Medulla oblongata (tissue), 1 donor: ENCODE data around the gene GANC.

Experiments
- DNase-seq: peaks from one replicate; pipeline ENCODE4 v3.0.0-alpha.2; 2015; ENCODE audit errors: extremely low spot score

Gene GANC

DNA sequence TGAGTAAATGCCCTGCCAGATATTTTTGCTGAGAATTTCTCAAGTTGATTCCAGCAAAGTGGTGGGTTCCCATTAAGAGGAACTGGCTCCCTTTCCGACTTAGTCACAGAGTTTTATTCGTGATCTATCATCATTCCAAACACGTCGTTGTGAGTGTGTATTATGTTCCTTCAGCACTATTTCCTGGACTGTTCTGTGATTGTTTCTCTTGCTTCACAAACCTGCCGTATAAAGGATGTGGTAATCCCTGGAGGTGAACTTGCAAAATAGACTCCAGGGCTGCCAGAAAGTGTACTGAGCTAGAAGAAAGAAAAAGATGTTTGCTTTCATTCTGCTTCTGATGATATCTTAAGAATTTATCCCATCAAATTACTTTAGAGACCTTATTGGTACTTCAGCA, 71.8 kb downstream of the GANC start:
- DNase-seq, result no peak

DNA sequence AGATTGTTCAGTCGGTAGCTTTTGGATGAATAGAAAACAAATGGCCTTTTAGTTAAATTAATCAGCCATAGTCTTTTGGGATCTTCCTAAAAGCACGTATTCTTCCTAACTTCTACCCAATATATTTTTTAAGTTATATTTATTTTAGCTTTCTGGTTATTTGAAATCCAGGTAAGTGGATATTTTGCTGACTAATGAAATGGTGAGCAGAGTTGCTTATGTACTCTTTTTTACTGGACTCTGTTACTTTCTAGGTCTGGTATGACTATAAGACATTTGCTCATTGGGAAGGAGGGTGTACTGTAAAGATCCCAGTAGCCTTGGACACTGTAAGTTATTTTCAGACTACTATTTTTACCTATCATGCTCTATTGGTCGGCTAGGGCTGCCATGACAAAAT, 72.5 kb downstream of the GANC start:
- DNase-seq, result no peak

DNA sequence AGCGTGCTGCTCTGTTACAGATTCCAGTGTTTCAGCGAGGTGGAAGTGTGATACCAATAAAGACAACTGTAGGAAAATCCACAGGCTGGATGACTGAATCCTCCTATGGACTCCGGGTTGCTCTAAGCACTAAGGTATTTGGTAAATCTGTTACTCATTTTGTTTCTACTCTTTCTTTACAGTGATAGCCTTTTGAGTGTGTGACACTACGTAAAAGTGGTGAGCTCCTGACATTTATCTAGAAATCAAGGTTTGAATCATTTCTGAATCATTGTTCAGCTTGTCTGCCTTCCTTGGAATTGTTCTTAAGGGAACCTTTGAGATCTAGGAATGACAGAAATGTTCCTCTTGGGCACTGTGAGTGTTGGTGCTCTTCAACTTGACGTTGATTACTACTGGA, 75.1 kb downstream of the GANC start:
- no peak for DNase-seq

DNA sequence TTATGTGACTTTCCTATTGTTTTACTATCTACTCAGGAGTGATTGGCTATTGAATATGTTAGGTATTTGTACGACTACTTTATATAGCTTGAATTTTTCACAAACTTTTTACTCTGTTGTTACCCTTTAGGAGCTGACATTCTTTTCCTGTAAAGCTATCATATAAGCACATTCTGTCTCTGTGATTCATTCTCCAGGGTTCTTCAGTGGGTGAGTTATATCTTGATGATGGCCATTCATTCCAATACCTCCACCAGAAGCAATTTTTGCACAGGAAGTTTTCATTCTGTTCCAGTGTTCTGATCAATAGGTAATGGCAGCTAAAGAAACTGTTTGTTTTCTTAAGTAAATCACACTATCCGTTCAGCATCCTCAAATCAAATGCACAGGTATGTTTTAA, 76.2 kb downstream of the GANC start:
- no peak for DNase-seq

DNA sequence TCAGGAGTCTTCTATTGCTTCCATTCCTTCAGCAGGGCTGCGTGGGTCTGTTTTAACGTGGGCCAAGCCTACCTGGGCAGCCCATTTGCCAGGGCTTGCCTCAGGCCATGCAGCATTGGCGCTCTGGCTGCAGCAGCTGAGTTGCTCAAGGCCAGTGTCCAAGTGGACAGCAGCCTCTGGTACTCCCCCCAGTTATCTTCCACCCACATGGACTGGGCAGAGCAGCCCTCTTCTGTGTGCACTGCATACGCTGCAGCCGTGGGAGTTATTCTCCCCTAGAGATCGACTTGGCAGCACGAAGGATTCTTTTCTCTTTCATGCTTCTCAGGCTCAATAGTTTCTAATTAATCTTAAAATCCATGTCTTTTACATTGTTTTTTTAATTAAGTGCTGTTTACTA, 79.4 kb downstream of the GANC start:
- DNase-seq, result no peak

DNA sequence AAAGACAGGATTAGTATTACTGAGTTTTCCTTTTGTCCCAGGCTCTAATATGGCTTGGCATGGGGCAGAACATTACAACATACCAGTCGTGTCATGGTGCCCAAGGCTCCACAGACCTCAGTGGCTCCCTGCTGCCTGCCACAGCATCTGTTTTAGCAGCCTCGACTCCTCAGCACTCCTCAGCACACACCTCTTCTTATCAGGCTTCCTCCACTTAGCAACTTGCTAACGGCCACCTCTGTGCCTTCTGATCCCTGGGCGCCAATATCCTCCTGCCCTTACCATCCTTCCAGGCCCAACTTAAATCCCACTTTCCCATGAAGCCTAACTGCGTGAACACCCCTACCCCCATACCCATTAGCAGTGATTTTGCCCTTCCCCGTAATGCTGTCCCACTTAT, 80.1 kb downstream of the GANC start:
- DNase-seq, result no peak

DNA sequence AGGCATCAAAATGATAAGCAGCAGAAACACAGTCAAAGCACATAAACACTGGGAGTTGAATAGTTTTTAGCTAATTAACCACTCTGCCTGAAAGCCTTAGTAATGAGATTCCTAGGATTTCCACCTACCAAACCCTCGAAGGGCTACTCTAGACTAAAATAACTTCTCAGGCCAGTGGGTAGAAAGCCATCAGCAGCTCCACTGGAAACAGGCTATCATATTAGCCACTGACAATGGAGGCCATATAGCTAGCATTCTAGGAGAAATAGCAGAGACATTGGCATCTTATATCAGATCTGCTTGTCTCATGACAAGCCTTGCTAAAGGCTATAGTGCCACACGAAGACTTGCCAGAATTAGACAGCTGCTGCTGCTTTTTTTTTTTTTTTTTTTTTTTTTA, 81.8 kb downstream of the GANC start:
- DNase-seq, result no peak

DNA sequence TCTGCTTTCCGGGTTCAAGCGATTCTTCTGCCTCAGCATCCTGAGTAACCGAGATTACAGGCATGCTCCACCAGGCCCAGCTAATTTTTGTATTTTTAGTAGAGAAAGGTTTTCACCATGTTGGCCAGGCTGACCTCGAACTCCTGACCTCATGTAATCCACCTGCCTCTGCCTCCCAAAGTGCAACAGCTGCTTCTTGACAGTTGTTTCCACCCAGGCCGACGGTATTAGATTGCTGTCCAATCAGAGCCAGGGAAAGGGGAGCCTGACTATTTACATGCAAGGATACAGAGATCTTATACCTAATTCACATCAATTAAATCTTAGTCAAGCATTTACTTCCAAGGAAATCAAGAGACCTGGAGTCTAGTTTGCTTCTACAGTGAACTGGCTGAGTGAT, 82.3 kb downstream of the GANC start:
- DNase-seq, result no peak

DNA sequence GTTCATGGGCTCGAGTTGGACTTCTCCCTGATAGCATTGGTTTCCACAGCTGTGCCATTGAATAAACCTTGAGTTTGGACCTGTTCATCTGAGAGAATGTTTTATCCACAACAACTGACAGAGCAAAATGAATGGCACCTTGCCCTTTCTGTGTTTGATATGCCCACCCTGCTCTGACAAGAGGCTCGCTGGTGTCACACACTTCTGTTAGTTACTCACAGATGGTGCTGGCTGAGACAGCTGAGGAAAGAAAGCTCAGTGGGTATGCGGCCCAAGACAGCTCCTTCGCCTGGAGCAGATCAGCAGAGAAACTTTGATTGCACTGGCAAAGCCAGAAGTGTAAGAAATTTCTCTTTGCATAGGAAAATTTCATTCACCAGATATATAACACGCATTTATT, 83.8 kb downstream of the GANC start:
- no peak for DNase-seq

DNA sequence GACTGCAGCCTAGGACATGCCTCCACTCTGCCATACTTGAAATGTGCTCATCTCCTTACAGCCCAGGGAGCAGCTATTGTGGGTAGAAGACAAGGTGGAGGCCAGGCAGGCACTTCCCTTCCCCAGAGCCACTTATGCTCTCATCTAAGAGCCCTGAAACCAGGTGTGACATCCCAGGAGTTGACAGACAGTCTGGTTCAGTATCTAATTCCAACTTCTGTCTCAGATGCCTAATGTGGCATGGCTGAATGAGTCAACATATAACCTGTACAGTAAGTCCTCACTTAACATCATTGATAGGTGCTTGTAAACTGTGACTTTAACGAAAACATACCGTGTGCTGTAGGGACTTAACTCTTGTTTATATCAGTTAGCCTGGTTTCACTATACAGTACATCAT, 85.1 kb downstream of the GANC start:
- no peak for DNase-seq

DNA sequence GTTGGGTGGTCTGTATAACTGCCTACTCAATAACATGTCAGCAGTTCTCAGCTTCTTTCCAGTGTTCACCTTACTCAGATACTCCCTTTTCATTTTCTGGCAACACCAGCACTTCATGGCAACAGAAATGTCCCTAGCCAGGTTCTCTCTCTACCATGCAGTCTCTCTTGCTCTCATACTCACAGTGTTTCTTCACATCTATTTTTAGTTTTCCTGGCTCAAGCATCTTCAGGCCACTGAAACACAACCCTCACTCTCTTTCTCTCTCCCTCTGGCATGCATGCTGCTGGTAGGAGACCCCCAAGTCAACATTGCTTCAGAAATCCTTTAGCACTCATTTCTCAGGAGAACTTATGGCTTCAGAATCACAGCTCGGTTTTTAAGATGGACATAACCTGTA, 86.2 kb downstream of the GANC start, which contains the start of gene CAPN3:
Gene CAPN3, plus strand, starts transcription at position 253 of the 400 bp plus-strand sequence. CDS start 305 bp downstream, outside the sequence.
- no peak for DNase-seq

DNA sequence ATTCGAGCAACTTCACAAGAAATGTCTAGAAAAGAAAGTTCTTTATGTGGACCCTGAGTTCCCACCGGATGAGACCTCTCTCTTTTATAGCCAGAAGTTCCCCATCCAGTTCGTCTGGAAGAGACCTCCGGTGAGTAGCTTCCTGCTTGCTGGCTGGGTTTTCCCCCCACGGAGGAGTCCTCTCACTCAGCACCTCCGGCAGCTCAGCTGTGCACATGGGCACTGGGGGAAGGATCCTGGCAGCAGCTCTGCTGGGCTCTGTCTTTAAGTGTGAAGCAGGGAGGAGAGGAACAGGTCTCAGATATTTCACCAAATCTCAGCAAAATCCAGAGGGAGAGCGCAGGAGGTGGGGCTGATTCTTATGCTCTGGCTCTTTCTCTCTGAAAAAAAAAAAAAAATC, 87.0 kb downstream of the GANC start:
- no peak for DNase-seq

DNA sequence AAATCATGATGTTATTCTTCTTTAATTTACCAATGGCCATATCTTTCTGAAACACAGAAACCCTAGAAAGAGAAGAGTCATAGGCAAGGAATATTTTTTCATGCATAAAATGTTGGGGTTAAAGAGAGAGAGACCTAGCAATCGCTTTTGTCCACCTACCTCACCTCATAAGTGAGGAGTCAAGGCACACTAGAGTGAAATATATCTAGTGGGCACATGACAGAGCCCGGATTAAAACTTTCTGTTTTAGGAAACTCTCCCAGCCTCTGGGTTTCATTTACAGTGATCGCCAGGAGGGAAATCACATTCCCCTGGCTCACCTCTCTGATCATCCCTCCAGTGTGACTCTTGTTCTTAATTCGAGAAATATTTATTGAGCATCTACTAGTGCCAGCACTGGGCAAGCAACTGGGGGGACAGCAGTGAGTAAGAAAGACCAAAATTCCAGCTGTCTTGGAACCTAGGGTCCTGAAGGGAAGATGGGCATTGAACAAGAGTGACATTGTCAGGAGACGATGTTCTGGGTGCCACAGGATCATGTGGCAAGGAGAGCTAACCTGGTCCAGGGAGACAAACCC, 87.6 kb downstream of the GANC start:
- no peak for DNase-seq

DNA sequence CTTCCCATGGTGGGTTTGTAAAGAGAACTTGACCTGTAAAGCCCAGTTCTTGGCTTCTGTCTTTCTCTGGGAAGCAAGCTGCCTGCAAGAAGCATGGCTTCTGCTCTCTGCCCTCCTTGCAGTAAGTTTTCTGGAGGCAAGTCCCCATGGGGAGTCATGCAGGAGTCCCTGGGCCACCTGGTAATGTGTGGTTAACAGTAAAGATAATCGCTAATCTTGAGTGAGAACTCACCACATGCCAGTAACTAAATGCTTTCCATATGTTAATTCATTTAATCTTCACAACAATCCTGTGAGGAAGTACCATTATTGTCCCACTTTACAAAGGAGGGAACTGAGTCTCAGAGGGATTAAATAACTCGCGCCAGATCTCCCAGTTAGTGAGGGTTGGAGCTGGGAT, 90.5 kb downstream of the GANC start:
- no peak for DNase-seq

DNA sequence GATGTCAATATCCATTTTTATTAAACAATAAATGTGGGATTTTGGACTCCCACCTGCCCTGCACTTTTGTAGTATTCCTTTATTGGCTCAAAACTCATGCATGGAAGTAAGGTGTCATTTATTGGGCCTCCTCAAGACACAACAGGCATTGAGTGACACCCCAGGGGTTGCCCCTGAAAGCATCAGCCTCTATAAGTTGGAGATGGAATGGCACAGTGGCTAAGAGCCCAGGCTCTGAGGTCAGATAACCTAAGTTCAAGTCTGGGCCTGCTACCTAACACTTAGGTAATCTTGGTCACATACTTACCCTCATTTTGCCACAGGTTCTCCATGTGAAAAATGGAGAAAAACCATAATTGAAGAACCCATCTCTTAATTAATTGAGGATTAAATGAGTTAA, 90.9 kb downstream of the GANC start:
- no peak for DNase-seq

DNA sequence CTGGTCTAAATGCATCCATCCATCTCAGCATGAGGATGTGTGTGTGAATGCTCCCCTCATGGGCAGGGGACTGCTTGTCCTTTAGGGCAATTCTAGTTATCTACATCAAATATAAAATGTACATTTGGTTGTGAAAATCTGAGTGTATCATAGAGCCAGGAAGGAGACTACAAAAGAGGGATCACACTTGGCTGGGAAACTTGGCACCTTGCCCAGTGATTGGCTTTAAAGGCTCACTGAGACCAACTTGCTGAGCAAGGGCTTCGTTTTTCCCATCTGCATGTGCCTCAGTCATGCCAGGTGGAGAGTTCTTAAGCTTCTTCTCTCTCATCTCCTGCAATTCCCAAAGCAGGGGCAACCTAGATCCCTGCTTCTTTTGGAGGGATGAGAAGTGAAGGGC, 91.5 kb downstream of the GANC start:
- DNase-seq, result peak; percentile 33

DNA sequence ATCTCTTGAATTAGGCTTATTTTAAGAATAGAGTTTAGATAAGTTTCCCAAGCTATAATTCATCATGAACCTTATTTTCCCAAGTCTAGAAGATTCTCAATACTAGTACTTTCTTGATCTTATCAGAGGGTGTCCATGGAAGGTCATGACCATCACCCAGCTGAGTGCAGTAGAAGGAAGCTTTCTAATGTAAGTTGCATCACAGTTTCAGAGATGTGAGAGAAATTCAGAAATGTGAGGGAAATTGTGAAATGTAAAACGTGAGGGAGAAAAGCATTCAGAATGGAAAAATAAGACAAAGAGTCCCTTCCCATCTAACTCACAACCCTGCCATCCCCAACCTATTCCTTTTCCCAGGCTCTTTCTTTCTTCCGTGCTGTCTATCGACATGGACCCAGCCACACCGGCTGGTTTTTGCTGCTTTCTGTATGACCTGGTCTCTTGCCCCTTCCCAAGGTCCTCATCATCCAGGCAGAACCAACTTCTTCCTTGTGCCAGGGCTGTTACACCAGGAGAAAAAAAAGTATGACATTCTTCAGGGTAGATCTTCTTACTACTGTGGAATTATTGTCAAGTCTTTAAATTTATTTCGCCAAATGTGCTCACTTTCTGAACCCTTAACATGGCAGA, 93.0 kb downstream of the GANC start:
- DNase-seq, result no peak

DNA sequence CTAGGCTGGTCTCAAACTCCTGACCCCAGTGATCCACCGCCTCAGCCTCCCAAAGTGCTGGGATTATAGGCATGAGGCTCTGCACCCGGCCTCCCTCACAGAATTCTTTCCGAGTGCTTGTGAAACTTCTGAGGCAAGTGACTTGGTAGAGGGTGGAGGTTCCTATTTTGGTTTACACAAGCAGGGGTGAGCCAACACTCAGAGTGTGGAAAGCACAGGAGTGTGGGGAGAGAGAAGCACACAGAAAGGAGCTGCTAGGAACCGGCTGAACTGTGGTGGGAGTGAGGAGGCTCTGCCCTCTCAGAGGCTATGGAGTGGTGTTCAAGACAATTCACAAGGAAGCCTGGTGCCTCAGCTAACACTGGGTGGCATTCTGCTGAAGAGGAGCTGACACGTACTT, 94.0 kb downstream of the GANC start:
- no peak for DNase-seq

DNA sequence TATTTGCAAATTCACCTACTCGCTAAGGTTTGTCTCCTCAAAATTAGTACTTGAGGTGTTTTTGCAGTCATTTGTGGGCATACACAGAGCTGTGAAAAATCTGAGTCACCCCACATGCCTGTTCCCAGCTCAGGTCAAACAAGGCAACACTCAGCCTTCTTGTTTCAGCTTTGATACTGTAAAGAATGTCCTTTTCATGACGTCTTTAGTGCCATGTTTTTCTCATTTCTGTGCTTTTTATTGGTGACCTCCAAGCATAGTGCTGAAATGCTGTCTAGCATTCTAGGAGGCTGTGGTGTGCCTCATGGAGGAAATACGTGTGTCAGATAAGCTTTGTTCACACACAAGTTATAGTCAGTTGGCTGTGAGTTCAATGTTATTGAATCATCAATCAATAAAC, 95.1 kb downstream of the GANC start:
- no peak for DNase-seq

DNA sequence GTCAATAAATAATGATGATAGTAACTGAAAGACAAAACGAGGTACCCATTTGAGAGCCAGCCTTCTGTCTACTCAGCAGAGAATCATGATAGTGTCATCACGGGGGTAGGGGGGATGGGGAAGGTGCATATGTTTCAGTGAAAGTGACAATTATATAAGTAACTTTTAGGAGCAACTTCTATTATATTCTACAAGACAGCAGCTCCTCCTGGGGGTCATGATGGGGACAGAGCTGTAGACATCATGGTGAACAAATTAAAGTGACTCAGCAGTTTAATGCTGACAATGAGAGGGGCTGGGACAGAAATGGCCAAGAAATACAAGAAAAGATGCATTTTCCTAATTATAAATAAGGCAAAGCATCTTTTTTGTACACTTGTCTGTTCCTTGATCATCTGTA, 98.1 kb downstream of the GANC start:
- no peak for DNase-seq

DNA sequence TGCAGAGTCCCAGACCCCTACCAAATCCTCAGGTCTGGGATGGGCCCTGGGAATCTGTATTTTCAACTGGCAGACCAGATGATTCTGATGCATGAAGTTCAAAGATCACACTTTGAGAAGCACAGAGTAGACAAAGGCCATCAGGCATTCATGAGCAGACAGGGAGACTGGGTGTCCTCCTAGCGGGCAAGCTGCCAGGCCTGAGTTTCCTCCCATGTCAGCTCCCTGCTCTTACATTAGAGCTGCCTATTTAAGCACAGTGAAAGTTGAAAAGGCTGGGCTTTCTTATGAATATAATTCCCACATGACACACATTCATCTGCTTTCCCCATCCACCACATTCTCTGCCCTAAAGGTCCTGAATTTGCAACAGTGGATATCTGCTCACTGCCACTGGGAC, 100.3 kb downstream of the GANC start:
- peak; percentile 12 for DNase-seq

DNA sequence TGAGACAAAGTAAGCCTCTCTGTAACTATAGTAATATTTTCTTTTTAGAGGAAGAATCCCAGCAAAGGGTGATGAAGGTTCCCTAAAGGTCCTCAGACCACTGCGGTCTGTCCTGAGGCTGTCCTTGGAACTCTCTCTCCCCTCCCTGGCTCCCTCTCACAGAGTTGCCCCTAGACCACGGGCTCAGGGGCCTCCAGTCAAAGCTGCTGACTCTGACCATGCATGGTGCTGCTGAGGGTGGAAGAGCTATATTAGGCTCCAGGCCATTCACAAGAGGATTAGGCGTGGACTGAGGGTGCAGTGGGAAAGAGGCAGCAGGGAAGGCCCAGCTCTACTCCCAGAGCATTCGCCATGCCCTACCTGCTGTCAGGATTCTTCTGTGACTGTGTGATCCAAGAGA, 100.9 kb downstream of the GANC start:
- no peak for DNase-seq

DNA sequence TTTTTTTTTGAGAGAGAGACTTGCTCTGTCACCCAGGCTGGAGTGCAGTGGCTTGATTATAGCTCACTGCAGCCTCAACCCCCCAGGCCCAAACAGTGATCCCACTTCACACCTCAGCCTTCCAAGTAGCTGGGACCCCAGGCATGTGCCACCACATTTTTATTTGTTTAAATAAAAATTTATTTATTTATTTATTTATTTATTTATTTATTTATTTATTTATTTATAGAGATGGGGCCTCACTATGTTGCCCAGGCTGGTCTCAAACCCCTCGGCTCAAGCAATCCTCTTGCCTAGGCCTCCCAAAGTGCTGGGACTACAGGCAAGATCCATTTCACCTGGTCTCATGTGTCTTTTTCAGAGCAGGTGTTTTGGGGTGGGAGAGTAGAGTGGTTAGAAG, 101.8 kb downstream of the GANC start:
- DNase-seq, result no peak

DNA sequence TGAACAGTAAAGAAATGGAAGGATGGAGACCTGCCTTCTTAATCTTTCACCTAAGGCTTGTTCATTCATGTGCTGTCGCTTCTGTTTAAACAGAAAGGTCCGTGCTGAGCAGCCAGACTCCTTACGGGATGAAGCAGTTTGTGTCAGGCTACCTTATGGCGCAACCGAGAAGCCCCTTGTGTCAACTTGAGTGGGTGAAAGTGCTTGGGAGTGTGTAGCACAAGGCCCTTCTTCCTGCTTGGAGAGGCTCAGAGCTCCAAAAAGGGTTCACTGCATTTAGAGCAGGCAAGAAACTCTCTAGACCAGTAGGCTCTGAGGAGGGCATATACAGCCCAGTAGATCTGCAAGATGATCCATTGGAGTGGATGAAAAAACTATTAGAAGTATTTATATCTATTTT, 102.3 kb downstream of the GANC start:
- no peak for DNase-seq
